Measurements from ENCODE around the gene CACNA1C. TPM values are rescaled to one million over a fixed set of nuclear protein-coding genes. Genes with fewer than 3 reads are reported as not detected.

CACNA1C gene
- total RNA-seq, 4 donors from 2014 or later, result 5.2 to 12.9 (median 6.3) TPM

- Histone ChIP-seq H3K27me3 (no peaks in the 10 kb centered on the region), H3K9me3 (peaks cover 0 to 4% (median 0%) of the 10 kb centered on the region in 4 donors), H3K27ac (no peak overlapping the region), H3K4me1 (no peaks in the 10 kb centered on the region), H3K36me3 (no peaks in the 10 kb centered on the region), H3K4me3 (no peak overlapping the region)
- no peak for TF ChIP-seq EP300 (IDR thresholded peaks at IDR 0.05)
- TF ChIP-seq POLR2A (IDR thresholded peaks at IDR 0.05), result no peak
- no peak for TF ChIP-seq CTCF (IDR thresholded peaks at IDR 0.05)
- 90 to 92% methylated on average over 5 of the region's 5 CpGs for WGBS, 2 donors
- DNase-seq (ENCODE audit: low spot score in 2 of 2), result no peak
Observed at GRCh38 chr12:2432856-2433255, 380.1 kb downstream of the CACNA1C start.

- H3K27me3 ChIP-seq, result no peaks in the 10 kb centered on the region
- no peak overlapping the region for H3K27ac ChIP-seq
- no peak overlapping the region for H3K4me3 ChIP-seq
- H3K36me3 ChIP-seq, result no peaks in the 10 kb centered on the region
- 87 to 97% methylated on average over 8 to 11 of the region's 11 CpGs for WGBS, 2 donors
- TF ChIP-seq CTCF (IDR thresholded peaks at IDR 0.05), result no peak
- TF ChIP-seq POLR2A (IDR thresholded peaks at IDR 0.05), result no peak
- TF ChIP-seq EP300 (IDR thresholded peaks at IDR 0.05), result no peak
- H3K9me3 ChIP-seq, result no peaks in the 10 kb centered on the region
- H3K4me1 ChIP-seq, result peaks cover 0 to 8% (median 0%) of the 10 kb centered on the region in 4 donors
- DNase-seq (ENCODE audit: low spot score in 2 of 2), result no peak
Observed at GRCh38 chr12:2435511-2435910, 382.7 kb downstream of the CACNA1C start.

- Histone ChIP-seq H3K36me3 (no peaks in the 10 kb centered on the region), H3K4me1 (peaks cover 0 to 8% (median 0%) of the 10 kb centered on the region in 4 donors), H3K27ac (no peak overlapping the region), H3K4me3 (no peak overlapping the region), H3K27me3 (no peaks in the 10 kb centered on the region), H3K9me3 (no peaks in the 10 kb centered on the region)
- DNase-seq (ENCODE audit: low spot score in 2 of 2), result no peak
- TF ChIP-seq EP300 (IDR thresholded peaks at IDR 0.05), result no peak
- TF ChIP-seq POLR2A (IDR thresholded peaks at IDR 0.05), result no peak
- WGBS, 2 donors, result 30 to 50% methylated on average over 11 of the region's 11 CpGs
Observed at GRCh38 chr12:2439332-2440100, 386.7 kb downstream of the CACNA1C start.

- H3K4me3 ChIP-seq, result no peak overlapping the region
- H3K4me1 ChIP-seq, result peaks cover 0 to 8% (median 0%) of the 10 kb centered on the region in 4 donors
- no peak for DNase-seq (ENCODE audit: low spot score in 2 of 2)
- no peaks in the 10 kb centered on the region for H3K36me3 ChIP-seq
- H3K27ac ChIP-seq, result no peak overlapping the region
- 57 to 66% methylated on average over 7 of the region's 7 CpGs for WGBS, 2 donors
- no peak for TF ChIP-seq CTCF (IDR thresholded peaks at IDR 0.05)
- TF ChIP-seq EP300 (IDR thresholded peaks at IDR 0.05), result no peak
- no peak for TF ChIP-seq POLR2A (IDR thresholded peaks at IDR 0.05)
- H3K27me3 ChIP-seq, result no peaks in the 10 kb centered on the region
- no peaks in the 10 kb centered on the region for H3K9me3 ChIP-seq
Observed at GRCh38 chr12:2443776-2444175, 391.0 kb downstream of the CACNA1C start.

- whole genome bisulfite sequencing, 2 donors, result 85 to 89% methylated on average over 1 of the region's 1 CpG
- Histone ChIP-seq H3K27me3 (no peaks in the 10 kb centered on the region), H3K4me3 (no peak overlapping the region), H3K9me3 (no peaks in the 10 kb centered on the region), H3K27ac (no peak overlapping the region), H3K36me3 (no peaks in the 10 kb centered on the region), H3K4me1 (no peaks in the 10 kb centered on the region)
- no peak for DNase-seq (ENCODE audit: low spot score in 2 of 2)
- TF ChIP-seq EP300 (IDR thresholded peaks at IDR 0.05) (no peak), POLR2A (IDR thresholded peaks at IDR 0.05) (no peak), CTCF (IDR thresholded peaks at IDR 0.05) (no peak)
Observed at GRCh38 chr12:2445968-2446367, 393.2 kb downstream of the CACNA1C start.

All from tibial nerve (tissue), 4 donors.